PC-3 (cell line): ENCODE results near the gene CSMD2.

ENCODE experiments used
- EZH2 ChIP-seq: fragments of 300-600 bp; sonication (generic); IDR thresholded peaks from one replicate; pipeline ENCODE4 v1.6.1; 2017; ENCODE audit warnings: antibody characterized with exemption, mild to moderate bottlenecking, low read length; ENCODE audit not compliant: unreplicated experiment
- EZH2phosphoT487 ChIP-seq: fragments of 300-600 bp; sonication (generic); IDR thresholded peaks from 2 replicates; pipeline ENCODE4 v1.6.1; 2018; ENCODE audit warnings: mild to moderate bottlenecking, antibody characterized with exemption, low read length, borderline replicate concordance
- TF ChIP-seq, protein P1 (sequence below): fragments of 300-600 bp; sonication (generic); conservative IDR thresholded peaks from 2 replicates; pipeline ENCODE4 v1.5.1; 2017; ENCODE audit warnings: antibody characterized with exemption, low read depth, mild to moderate bottlenecking, low read length

DNA sequence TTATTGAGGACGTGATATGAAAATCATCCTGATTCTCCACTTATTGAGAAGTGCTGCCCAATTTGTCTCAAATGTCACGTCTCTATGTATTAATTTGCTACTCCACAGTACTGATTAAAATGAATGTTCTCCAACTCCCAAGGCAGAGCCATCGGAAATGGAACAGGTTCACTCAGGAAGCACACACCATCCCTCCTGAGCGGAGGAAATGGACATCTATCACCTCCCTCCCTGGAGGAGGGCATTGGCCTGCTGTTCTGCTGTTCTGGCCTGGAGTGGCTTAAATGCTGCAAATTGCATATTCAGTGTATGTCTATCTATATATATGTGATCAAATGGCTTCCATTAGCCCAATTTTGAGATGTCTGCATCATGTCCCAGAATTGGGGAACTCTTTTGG, 140.5 kb downstream of the CSMD2 start:
- TF ChIP-seq, protein P1, sequence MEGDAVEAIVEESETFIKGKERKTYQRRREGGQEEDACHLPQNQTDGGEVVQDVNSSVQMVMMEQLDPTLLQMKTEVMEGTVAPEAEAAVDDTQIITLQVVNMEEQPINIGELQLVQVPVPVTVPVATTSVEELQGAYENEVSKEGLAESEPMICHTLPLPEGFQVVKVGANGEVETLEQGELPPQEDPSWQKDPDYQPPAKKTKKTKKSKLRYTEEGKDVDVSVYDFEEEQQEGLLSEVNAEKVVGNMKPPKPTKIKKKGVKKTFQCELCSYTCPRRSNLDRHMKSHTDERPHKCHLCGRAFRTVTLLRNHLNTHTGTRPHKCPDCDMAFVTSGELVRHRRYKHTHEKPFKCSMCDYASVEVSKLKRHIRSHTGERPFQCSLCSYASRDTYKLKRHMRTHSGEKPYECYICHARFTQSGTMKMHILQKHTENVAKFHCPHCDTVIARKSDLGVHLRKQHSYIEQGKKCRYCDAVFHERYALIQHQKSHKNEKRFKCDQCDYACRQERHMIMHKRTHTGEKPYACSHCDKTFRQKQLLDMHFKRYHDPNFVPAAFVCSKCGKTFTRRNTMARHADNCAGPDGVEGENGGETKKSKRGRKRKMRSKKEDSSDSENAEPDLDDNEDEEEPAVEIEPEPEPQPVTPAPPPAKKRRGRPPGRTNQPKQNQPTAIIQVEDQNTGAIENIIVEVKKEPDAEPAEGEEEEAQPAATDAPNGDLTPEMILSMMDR: no peak
- TF ChIP-seq EZH2 (no peak), EZH2phosphoT487 (no peak)
